GM12878 (cell line): ENCODE measurements around the gene TH. TPM values are rescaled to one million over a fixed set of nuclear protein-coding genes. Genes with fewer than 3 reads are reported as not detected.

Experiments used
- ATAC-seq: fragments of 200-7000 bp; cut with Tn5 transposase; 3 replicates; pipeline ENCODE4 v1.9.1; 2020; ENCODE audit warnings: mild to moderate bottlenecking, moderate library complexity
- BruUV-seq: library from RNA; stranded (reverse); fragments of 400-500 nt; replicated peaks from 2 replicates; lab custom pipeline; 2021; lab: Mats Ljungman, UMichigan
- CTCF ChIA-PET: fragments of 300-600 bp; sonication (Branson Sonifier 250); formaldehyde crosslinking; extraction: SDS; loops from one replicate; lab custom pipeline; 2021; ENCODE audit warnings: inconsistent platforms; lab: Yijun Ruan, JAX
- POLR2A ChIA-PET: fragments of 350-600 bp; formaldehyde crosslinking; extraction: SDS; loops from one replicate; lab custom pipeline; 2021; ENCODE audit warnings: inconsistent platforms; lab: Charles Lee
- RAD21 ChIA-PET: fragments of 300-600 bp; sonication (Branson Sonifier 250); formaldehyde crosslinking; loops from one replicate; lab custom pipeline; 2023; ENCODE audit warnings: antibody characterized with exemption; ENCODE audit not compliant: unreplicated experiment; lab: Charles Lee
- SMC1A ChIA-PET: fragments of 300-600 bp; sonication (Branson Sonifier 250); formaldehyde crosslinking; loops from one replicate; lab custom pipeline; 2023; ENCODE audit not compliant: unreplicated experiment, uncharacterized antibody; lab: Charles Lee
- DNase-seq: peaks from one replicate; pipeline ENCODE4 v3.0.0-alpha.2; 2011; ENCODE audit warnings: low read depth, low spot score
- FAIRE-seq: peaks from 3 replicates; lab custom pipeline; 2011; peaks lifted over from hg19 to GRCh38; lab: Jason Lieb, UNC
- H2AFZ ChIP-seq: 2 replicates; pipeline ENCODE4 v1.6.0; 2011; ENCODE audit warnings: low read depth, low read length, control low read depth; ENCODE audit not compliant: control insufficient read depth
- H3K27ac ChIP-seq: 2 replicates; pipeline ENCODE4 v1.5.1; 2011; ENCODE audit warnings: control low read depth; ENCODE audit not compliant: control insufficient read depth, insufficient read depth
- H3K27me3 ChIP-seq, 2 experiments: replicated peaks in 1 of 2; 2 replicates each; pipeline versions ENCODE4 v1.6.0 to v1.6.1; 2011; ENCODE audit warnings: low read length in 1 of 2; ENCODE audit not compliant: control insufficient read depth in 2 of 2, insufficient read depth in 2 of 2
- H3K36me3 ChIP-seq, 2 experiments: 2 replicates each; pipeline ENCODE4 v1.5.1; 2011; ENCODE audit warnings: low read length in 1 of 2; ENCODE audit not compliant: control insufficient read depth in 2 of 2, insufficient read depth in 2 of 2
- H3K4me1 ChIP-seq: 2 replicates; pipeline ENCODE4 v1.6.1; 2011; ENCODE audit warnings: mild to moderate bottlenecking, low read length, moderate library complexity, mixed read lengths; ENCODE audit not compliant: control insufficient read depth, insufficient read depth
- H3K4me2 ChIP-seq: 2 replicates; pipeline ENCODE4 v1.6.0; 2011; ENCODE audit warnings: control low read depth; ENCODE audit not compliant: control insufficient read depth, insufficient read depth
- H3K4me3 ChIP-seq: fragments of 200-600 bp; sonication (generic); 2 replicates; pipeline ENCODE4 v1.5.1; 2016
- H3K79me2 ChIP-seq: 2 replicates; pipeline ENCODE4 v1.6.0; 2011; ENCODE audit warnings: low read length; ENCODE audit not compliant: control insufficient read depth, insufficient read depth
- H3K9ac ChIP-seq: 2 replicates; pipeline ENCODE4 v1.8.0; 2011; ENCODE audit warnings: low read length, control low read depth, mixed read lengths; ENCODE audit not compliant: control insufficient read depth, insufficient read depth
- H3K9me3 ChIP-seq: replicated peaks from 3 replicates; pipeline ENCODE4 v1.5.1; 2011; ENCODE audit warnings: mild to moderate bottlenecking, low read length; ENCODE audit not compliant: control insufficient read depth, insufficient read depth
- H4K20me1 ChIP-seq: 2 replicates; pipeline ENCODE4 v1.6.0; 2011; ENCODE audit not compliant: control insufficient read depth, insufficient read depth
- HDAC6 ChIP-seq: fragments of 200-600 bp; sonication (generic); IDR thresholded peaks from one replicate; pipeline ENCODE4 v1.8.0; 2017; ENCODE audit warnings: antibody characterized with exemption; ENCODE audit not compliant: unreplicated experiment
- MTA2 ChIP-seq: fragments of 450-650 bp; IDR thresholded peaks from 2 replicates; pipeline ENCODE4 v1.6.1; 2016; ENCODE audit warnings: low read depth, mild to moderate bottlenecking, moderate library complexity
- NR2F1 ChIP-seq: fragments of 450-650 bp; conservative IDR thresholded peaks from 2 replicates; pipeline ENCODE4 v1.6.1; 2017; ENCODE audit warnings: mild to moderate bottlenecking
- POLR2AphosphoS2 ChIP-seq: IDR thresholded peaks from 2 replicates; pipeline ENCODE4 v1.6.1; 2011; ENCODE audit warnings: low read depth, mild to moderate bottlenecking, low read length, improper control_type of control experiment, moderate library complexity
- TAF1 ChIP-seq: IDR thresholded peaks from 2 replicates; pipeline ENCODE4 v1.6.1; 2011; ENCODE audit warnings: mild to moderate bottlenecking, low read depth, low read length, borderline replicate concordance
- TARDBP ChIP-seq: IDR thresholded peaks from 2 replicates; pipeline ENCODE4 v1.6.1; 2016; ENCODE audit warnings: borderline replicate concordance
- WGBS: methylation state at CpG from one replicate; pipeline ENCODE4 v1.1.6; 2016; ENCODE audit warnings: low lambda C conversion rate; ENCODE audit not compliant: insufficient replicate concordance, insufficient coverage; ENCODE audit errors: missing lambda C conversion rate; 5-methylcytosine and 5-hydroxymethylcytosine counted together
- in situ Hi-C: fragments of 300-500 bp; cut with MboI; formaldehyde crosslinking; loops from 9 replicates; pipeline ENCODE4 v1.14.3; 2018; ENCODE audit warnings: mixed read lengths
- intact Hi-C: fragments of 100-400 bp; cut with micrococcal nuclease; formaldehyde crosslinking; loops from one replicate; pipeline ENCODE4 v1.14.2; 2022; ENCODE audit not compliant: unreplicated experiment
- polyA plus RNA-seq, 11 experiments: library from polyadenylated mRNA; depleted of rRNA in 4 of 11; unstranded in 6 of 11; stranded (reverse) in 5 of 11; fragments of >200 nt; fragmentation: Nextera tagmentation in 4 of 11; fragmentation: Illumina TruSeq in 1 of 11; extraction: Ambion mirVana in 4 of 11; extraction: Trizol in 1 of 11; gene quantifications; 1 replicate in 1 of 11; 2 replicates in 10 of 11; pipeline versions ENCODE4 v1.2.1 to v1.2.3, GENCODE V29; 2011 to 2016; ENCODE audit warnings: inconsistent platforms in 2 of 11, missing spikeins in 2 of 11, low read depth in 1 of 11
- total RNA-seq, 4 experiments: library from RNA; depleted of rRNA in 3 of 4; stranded (reverse); fragments of >200 nt in 3 of 4; fragmentation: Illumina TruSeq in 1 of 4; extraction: Trizol in 1 of 4; gene quantifications; 2 replicates each; pipeline versions ENCODE4 v1.2.1 to v1.2.3, GENCODE V29; 2013 to 2021
- TF ChIP-seq, protein P1 (sequence below): fragments of 450-650 bp; IDR thresholded peaks from 2 replicates; pipeline ENCODE4 v1.6.1; 2017; ENCODE audit warnings: mild to moderate bottlenecking
- TF ChIP-seq, protein P2 (sequence below): IDR thresholded peaks from 2 replicates; pipeline ENCODE4 v1.6.1; 2011; ENCODE audit warnings: borderline replicate concordance, low read depth, mild to moderate bottlenecking, moderate library complexity, low read length; ENCODE audit not compliant: insufficient read depth, poor library complexity, severe bottlenecking

The TH gene
- total and polyA plus RNA-seq, 10 of the 15 experiments (the other 5 are each of a cell fraction or from before 2014, with no cell fraction given) = not detected

DNA sequence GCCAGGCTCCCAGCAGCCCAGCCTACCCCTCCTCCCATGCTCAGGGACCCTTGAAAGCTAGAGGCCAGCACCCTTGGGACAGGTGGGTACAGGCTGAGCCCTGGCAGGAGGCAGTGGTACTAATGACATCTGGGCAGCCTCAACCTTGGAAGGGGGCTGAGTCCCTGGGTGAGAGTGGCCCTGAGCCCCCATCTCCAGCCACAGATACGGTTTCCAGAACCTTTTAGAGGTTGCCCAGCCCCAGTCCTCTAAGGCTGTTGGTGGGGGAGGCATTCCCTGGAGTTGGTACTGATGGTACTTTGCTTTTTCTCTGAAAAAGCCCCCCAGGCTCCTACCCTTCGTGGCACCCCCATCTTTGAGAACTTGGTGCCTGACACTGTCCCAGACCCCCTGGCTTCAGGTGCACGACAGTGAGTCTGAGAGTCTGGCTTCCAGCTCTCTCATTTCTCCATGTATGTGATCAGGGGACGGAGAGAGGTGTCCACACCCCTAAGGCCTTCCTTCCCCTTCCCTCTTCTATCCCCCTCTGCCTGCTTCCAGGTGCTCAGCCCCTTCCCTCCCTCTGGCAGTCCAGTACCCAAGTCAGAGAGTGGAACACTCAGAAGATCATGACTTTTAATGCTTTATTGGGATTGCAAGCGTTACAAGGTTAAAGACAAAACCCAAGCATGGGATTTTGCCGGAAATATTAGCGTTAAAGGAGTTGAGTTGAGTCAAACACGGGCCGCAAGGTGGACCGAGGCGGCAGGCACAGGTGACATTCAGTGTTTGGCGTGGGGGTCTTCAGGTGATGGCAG, 42.9 kb downstream of the TH start:
- Histone ChIP-seq H2AFZ (no peak overlapping the region), H3K4me2 (no peak overlapping the region), H3K27ac (no peak overlapping the region), H3K4me3 (no peak overlapping the region)
- intact Hi-C loops (no loop called here), in situ Hi-C loops (no loop called here)
- WGBS = 33% methylated on average over 12 of the region's 12 CpGs
- TF ChIP-seq, protein P1, sequence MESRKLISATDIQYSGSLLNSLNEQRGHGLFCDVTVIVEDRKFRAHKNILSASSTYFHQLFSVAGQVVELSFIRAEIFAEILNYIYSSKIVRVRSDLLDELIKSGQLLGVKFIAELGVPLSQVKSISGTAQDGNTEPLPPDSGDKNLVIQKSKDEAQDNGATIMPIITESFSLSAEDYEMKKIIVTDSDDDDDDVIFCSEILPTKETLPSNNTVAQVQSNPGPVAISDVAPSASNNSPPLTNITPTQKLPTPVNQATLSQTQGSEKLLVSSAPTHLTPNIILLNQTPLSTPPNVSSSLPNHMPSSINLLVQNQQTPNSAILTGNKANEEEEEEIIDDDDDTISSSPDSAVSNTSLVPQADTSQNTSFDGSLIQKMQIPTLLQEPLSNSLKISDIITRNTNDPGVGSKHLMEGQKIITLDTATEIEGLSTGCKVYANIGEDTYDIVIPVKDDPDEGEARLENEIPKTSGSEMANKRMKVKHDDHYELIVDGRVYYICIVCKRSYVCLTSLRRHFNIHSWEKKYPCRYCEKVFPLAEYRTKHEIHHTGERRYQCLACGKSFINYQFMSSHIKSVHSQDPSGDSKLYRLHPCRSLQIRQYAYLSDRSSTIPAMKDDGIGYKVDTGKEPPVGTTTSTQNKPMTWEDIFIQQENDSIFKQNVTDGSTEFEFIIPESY = no peak
- TF ChIP-seq POLR2AphosphoS2 (no peak), NR2F1 (no peak), TAF1 (no peak), HDAC6 (no peak), TARDBP (no peak), MTA2 (no peak)
- TF ChIP-seq, protein P2, sequence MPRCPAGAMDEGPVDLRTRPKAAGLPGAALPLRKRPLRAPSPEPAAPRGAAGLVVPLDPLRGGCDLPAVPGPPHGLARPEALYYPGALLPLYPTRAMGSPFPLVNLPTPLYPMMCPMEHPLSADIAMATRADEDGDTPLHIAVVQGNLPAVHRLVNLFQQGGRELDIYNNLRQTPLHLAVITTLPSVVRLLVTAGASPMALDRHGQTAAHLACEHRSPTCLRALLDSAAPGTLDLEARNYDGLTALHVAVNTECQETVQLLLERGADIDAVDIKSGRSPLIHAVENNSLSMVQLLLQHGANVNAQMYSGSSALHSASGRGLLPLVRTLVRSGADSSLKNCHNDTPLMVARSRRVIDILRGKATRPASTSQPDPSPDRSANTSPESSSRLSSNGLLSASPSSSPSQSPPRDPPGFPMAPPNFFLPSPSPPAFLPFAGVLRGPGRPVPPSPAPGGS = no peak
- TF ChIP-seq, all 136 proteins: peak for 0
- Histone ChIP-seq H4K20me1 (no peaks in the 10 kb centered on the region), H3K79me2 (no peaks in the 10 kb centered on the region), H3K27me3 (no peaks in the 10 kb centered on the region; a peak in 1 of 4 replicates), H3K4me1 (no peaks in the 10 kb centered on the region), H3K36me3 (no peaks in the 10 kb centered on the region), H3K9ac (no peak overlapping the region), H3K9me3 (no peaks in the 10 kb centered on the region)
- ChIA-PET RAD21 (no interaction called here), CTCF (no interaction called here), SMC1A (no interaction called here), POLR2A (no interaction called here)
- no TSS peak for BruUV-seq
- FAIRE-seq (no peak), DNase-seq (no peak), ATAC-seq (no peak)
